GM10248 (cell line): Measurements from ENCODE around the gene SFMBT2.
"Not testable (repeated sequence)": the region's sequence is repeated elsewhere in the genome, so short reads cannot be mapped to it uniquely, and the experiment has no call there.

Source experiments
- CTCF ChIA-PET: fragments of 300-600 bp; sonication (Branson Sonifier 250); formaldehyde crosslinking; extraction: SDS; loops from one replicate; lab custom pipeline; 2021; ENCODE audit warnings: antibody characterized with exemption; lab: Yijun Ruan, JAX
- POLR2A ChIA-PET: fragments of 350-650 bp; sonication (Branson Sonifier 250); formaldehyde crosslinking; extraction: SDS; loops from one replicate; lab custom pipeline; 2020; ENCODE audit warnings: antibody characterized with exemption; lab: Yijun Ruan, JAX
- DNase-seq: peaks from one replicate; pipeline ENCODE4 v3.0.0; 2012; ENCODE audit errors: extremely low spot score
- TF ChIP-seq, protein P1 (sequence below): IDR thresholded peaks from 2 replicates; pipeline ENCODE4 v1.5.1; 2012; ENCODE audit warnings: mild to moderate bottlenecking, low read depth; ENCODE audit errors: extremely low read depth, missing control alignments, control extremely low read depth

The SFMBT2 gene

DNA sequence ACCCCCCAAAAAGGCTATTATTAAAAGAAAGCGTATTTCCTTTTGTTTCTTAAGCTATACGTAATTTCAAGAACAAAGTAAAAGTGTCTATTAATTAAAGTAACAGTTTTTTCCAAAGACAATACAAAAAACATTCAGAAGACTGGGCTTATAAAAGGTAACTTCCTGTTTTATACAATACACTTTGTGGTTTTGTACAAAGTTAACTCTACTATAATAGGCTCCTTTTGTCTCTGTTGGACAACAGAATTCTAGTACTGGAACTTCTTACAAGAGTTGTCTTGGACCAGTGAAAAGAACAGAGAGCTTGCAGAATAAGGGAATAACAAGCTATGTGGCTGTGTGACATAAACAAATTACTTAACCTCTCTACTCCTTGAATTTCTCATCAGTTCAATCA, 21.5 kb downstream of the SFMBT2 start:
- POLR2A ChIA-PET = no interaction called here
- TF ChIP-seq, protein P1, sequence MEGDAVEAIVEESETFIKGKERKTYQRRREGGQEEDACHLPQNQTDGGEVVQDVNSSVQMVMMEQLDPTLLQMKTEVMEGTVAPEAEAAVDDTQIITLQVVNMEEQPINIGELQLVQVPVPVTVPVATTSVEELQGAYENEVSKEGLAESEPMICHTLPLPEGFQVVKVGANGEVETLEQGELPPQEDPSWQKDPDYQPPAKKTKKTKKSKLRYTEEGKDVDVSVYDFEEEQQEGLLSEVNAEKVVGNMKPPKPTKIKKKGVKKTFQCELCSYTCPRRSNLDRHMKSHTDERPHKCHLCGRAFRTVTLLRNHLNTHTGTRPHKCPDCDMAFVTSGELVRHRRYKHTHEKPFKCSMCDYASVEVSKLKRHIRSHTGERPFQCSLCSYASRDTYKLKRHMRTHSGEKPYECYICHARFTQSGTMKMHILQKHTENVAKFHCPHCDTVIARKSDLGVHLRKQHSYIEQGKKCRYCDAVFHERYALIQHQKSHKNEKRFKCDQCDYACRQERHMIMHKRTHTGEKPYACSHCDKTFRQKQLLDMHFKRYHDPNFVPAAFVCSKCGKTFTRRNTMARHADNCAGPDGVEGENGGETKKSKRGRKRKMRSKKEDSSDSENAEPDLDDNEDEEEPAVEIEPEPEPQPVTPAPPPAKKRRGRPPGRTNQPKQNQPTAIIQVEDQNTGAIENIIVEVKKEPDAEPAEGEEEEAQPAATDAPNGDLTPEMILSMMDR = no peak

GRCh38 chr10:7388602-7389001, 22.2 kb downstream of the SFMBT2 start:
- ChIA-PET POLR2A (no interaction called here), CTCF (no interaction called here)
- TF ChIP-seq, protein P1 = no peak
- DNase-seq = no peak

More for the DNA sequence above, 21.5 kb downstream of the SFMBT2 start:
- CTCF ChIA-PET = no interaction called here
- DNase-seq = no peak

DNA sequence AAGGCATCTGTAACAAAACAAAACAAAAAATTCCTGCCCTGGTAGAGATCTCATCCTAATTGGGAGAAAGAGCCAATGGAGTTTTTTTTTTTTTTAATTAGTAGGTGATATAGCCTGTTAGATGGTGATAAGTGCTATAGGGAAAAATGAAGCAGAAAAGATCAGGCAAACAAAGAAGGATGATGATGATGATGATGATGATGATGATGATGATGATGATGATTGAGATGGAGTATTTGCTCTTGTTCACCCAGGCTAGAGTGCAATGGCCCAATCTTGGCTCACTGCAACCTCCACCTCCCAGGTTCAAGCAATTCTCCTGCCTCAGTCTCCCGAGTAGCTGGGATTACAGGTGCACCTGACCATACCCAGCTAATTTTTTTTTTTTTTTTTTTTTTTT, 22.7 kb downstream of the SFMBT2 start:
- CTCF ChIA-PET, DNase-seq, POLR2A ChIA-PET: not testable (repeated sequence)

GRCh38 chr10:7385114-7385513, 25.7 kb downstream of the SFMBT2 start:
- TF ChIP-seq, protein P1 = no peak
- CTCF ChIA-PET = interaction anchor here (0.7 to 2.4 kb wide), 3 partner anchors 10 to 24 kb away, joined by 3 to 9 read pairs (median 3); no protein-coding TSS in a partner anchor
- POLR2A ChIA-PET = no interaction called here
- DNase-seq = no peak

- POLR2A ChIA-PET = no interaction called here
Observed at GRCh38 chr10:7383442-7383841, 27.4 kb downstream of the SFMBT2 start.

DNA sequence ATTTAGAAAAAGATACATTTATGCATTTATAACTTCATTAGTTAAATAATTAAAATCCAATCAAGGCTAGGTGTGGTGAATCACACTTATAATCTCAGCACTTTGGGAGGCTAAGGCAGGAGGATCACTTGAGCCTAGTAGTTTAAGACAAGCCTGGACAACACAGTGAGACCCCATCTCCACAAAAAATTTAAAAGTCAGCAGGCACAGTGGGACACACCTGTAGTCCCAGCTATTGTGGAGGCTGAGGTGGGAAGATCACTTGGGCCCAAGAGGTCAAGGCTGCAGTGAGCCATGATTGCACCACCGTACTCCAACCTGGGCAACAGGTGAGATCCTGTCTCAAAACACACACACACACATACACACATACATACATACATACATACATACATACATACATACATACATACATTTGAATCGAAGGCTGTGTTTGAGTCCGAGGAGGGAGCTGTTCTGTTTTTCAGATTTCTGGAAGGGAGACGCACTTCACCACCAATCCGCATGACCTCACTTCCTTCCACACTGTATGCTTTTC, 30.1 kb downstream of the SFMBT2 start:
- ChIA-PET CTCF (interaction anchor here (0.6 kb wide), 1 partner anchor 34 kb away, joined by 3 read pairs; no protein-coding TSS in a partner anchor), POLR2A (no interaction called here)
- TF ChIP-seq, protein P1 = no peak
- DNase-seq = no peak

More at GRCh38 chr10:7383442-7383841, 27.4 kb downstream of the SFMBT2 start:
- DNase-seq = no peak
- CTCF ChIA-PET = interaction anchor here (0.9 to 1.8 kb wide), 3 partner anchors 8 to 27 kb away, joined by 3 to 6 read pairs (median 3); partner anchors contain the start of gene SFMBT2
- TF ChIP-seq, protein P1 = no peak

- ChIA-PET POLR2A (no interaction called here), CTCF (interaction anchor here (1.4 to 1.7 kb wide), 2 partner anchors 8 to 21 kb away, joined by 3 read pairs; no protein-coding TSS in a partner anchor)
- DNase-seq = no peak
- TF ChIP-seq, protein P1 = no peak
Observed at GRCh38 chr10:7378602-7379403, 32.0 kb downstream of the SFMBT2 start.
